ENCODE results near the gene FSIP1.

GRCh38 chr15:39643727-39644126 is 138.9 kb downstream of the FSIP1 start:
- TF ChIP-seq CTCF (IDR thresholded peaks at IDR 0.05): no peak
- no peak for TF ChIP-seq POLR2A (IDR thresholded peaks at IDR 0.05)

Measured in gastroesophageal sphincter (tissue), 3 donors.